HG02885 (cell line): ENCODE measurements around the gene RASL12.
"Not testable (repeated sequence)": the region's sequence is repeated elsewhere in the genome, so short reads cannot be mapped to it uniquely, and the experiment has no call there.

ENCODE experiments used
- ATAC-seq: cut with Tn5 transposase; IDR thresholded peaks from one replicate; pipeline ENCODE4 v1.9.1; 2021; ENCODE audit warnings: mild to moderate bottlenecking; ENCODE audit not compliant: unreplicated experiment, poor library complexity

RASL12 gene

GRCh38 chr15:65093793-65094170, 26.0 kb upstream of the RASL12 start:
- not testable (repeated sequence) for ATAC-seq

- no peak for ATAC-seq
Measured at GRCh38 chr15:65092911-65093792, 25.4 kb upstream of the RASL12 start.

GRCh38 chr15:65091946-65092770, 24.4 kb upstream of the RASL12 start:
- ATAC-seq: no peak

GRCh38 chr15:65089206-65089824, 21.5 kb upstream of the RASL12 start:
- ATAC-seq: no peak

- no peak for ATAC-seq
Measured at GRCh38 chr15:65088643-65089021, 20.8 kb upstream of the RASL12 start.

GRCh38 chr15:65087873-65088642, 20.3 kb upstream of the RASL12 start:
- ATAC-seq: no peak

GRCh38 chr15:65087411-65087810, 19.6 kb upstream of the RASL12 start:
- no peak for ATAC-seq

GRCh38 chr15:65086680-65087111, 18.9 kb upstream of the RASL12 start:
- no peak for ATAC-seq

GRCh38 chr15:65085990-65086679, 18.3 kb upstream of the RASL12 start:
- ATAC-seq: no peak

- no peak for ATAC-seq
Measured at GRCh38 chr15:65085207-65085753, 17.5 kb upstream of the RASL12 start.

GRCh38 chr15:65084500-65085206, 16.9 kb upstream of the RASL12 start:
- ATAC-seq: no peak

- no peak for ATAC-seq
Measured at GRCh38 chr15:65083262-65083701, 15.5 kb upstream of the RASL12 start.

- ATAC-seq: no peak
Measured at GRCh38 chr15:65082303-65082953, 14.6 kb upstream of the RASL12 start.

- ATAC-seq: no peak
Measured at GRCh38 chr15:65081758-65082157, 14.0 kb upstream of the RASL12 start.

GRCh38 chr15:65081270-65081669, 13.5 kb upstream of the RASL12 start:
- ATAC-seq: no peak

GRCh38 chr15:65079580-65079979, 11.8 kb upstream of the RASL12 start:
- ATAC-seq: no peak

- no peak for ATAC-seq
Measured at GRCh38 chr15:65077981-65078352, 10.2 kb upstream of the RASL12 start.

GRCh38 chr15:65077291-65077980, 9.6 kb upstream of the RASL12 start:
- ATAC-seq: no peak
